Smooth muscle cell of the brain vasculature (primary cell): Measurements from ENCODE around the gene KBTBD13.
"Not testable (repeated sequence)": the region's sequence is repeated elsewhere in the genome, so short reads cannot be mapped to it uniquely, and the experiment has no call there.

Experiments used
- DNase-seq: peaks from one replicate; pipeline ENCODE4 v3.0.0-alpha.2; 2012; ENCODE audit warnings: low read depth, low spot score

Gene KBTBD13

GRCh38 chr15:65069179-65069578 is 7.4 kb upstream of the KBTBD13 start:
- DNase-seq, result no peak

- no peak for DNase-seq
These were observed 6.6 kb upstream of the KBTBD13 start for GRCh38 chr15:65069779-65070546.

GRCh38 chr15:65071381-65071811 is 5.2 kb upstream of the KBTBD13 start:
- DNase-seq, result no peak

- DNase-seq, result no peak
These were observed 4.5 kb upstream of the KBTBD13 start for GRCh38 chr15:65072027-65072426.

- no peak for DNase-seq
These were observed 3.9 kb upstream of the KBTBD13 start for GRCh38 chr15:65072617-65073016.

- not testable (repeated sequence) for DNase-seq
These were observed 1.6 kb upstream of the KBTBD13 start for GRCh38 chr15:65074946-65075345.

GRCh38 chr15:65075607-65076395 is 745 bp upstream of the KBTBD13 start:
- DNase-seq, result not testable (repeated sequence)

- no peak for DNase-seq
These were observed 890 bp downstream of the KBTBD13 start for GRCh38 chr15:65077291-65077980.

- no peak for DNase-seq
These were observed 1.4 kb downstream of the KBTBD13 start for GRCh38 chr15:65077981-65078352.

- DNase-seq, result no peak
These were observed 3.0 kb downstream of the KBTBD13 start for GRCh38 chr15:65079580-65079979.

- DNase-seq, result no peak
These were observed 4.7 kb downstream of the KBTBD13 start for GRCh38 chr15:65081270-65081669.

GRCh38 chr15:65081758-65082157 is 5.2 kb downstream of the KBTBD13 start:
- DNase-seq, result no peak

- no peak for DNase-seq
These were observed 5.9 kb downstream of the KBTBD13 start for GRCh38 chr15:65082303-65082953.

GRCh38 chr15:65083262-65083701 is 6.7 kb downstream of the KBTBD13 start:
- no peak for DNase-seq

- DNase-seq, result no peak
These were observed 8.1 kb downstream of the KBTBD13 start for GRCh38 chr15:65084500-65085206.

GRCh38 chr15:65085207-65085753 is 8.7 kb downstream of the KBTBD13 start:
- no peak for DNase-seq

- DNase-seq, result no peak
These were observed 9.6 kb downstream of the KBTBD13 start for GRCh38 chr15:65085990-65086679.

GRCh38 chr15:65086680-65087111 is 10.2 kb downstream of the KBTBD13 start:
- no peak for DNase-seq

GRCh38 chr15:65087411-65087810 is 10.9 kb downstream of the KBTBD13 start:
- no peak for DNase-seq
